Neural cell (in vitro differentiated cells): ENCODE measurements around the gene BICRA. TPM values are rescaled to one million over a fixed set of nuclear protein-coding genes. Genes with fewer than 3 reads are reported as not detected.

Experiments used
- H2AFZ ChIP-seq: fragments of 200-600, 300-800 bp; sonication (generic), shearing (Covaris generic); 2 replicates; pipeline ENCODE4 v1.6.0; 2014; ENCODE audit warnings: low read depth, mild to moderate bottlenecking, antibody characterized with exemption, low read length, moderate library complexity
- H3F3A ChIP-seq: fragments of 200-600 bp; shearing (Covaris generic); 2 replicates; pipeline ENCODE4 v1.6.1; 2016; ENCODE audit warnings: mild to moderate bottlenecking, moderate library complexity, mixed read lengths, antibody characterized with exemption, low read length; ENCODE audit not compliant: insufficient read depth, poor library complexity, severe bottlenecking
- H3K27ac ChIP-seq: fragments of 200-600, 300-800 bp; sonication (generic), shearing (Covaris generic); 2 replicates; pipeline ENCODE4 v1.5.1; 2014; ENCODE audit warnings: mild to moderate bottlenecking, low read length, moderate library complexity
- H3K27me3 ChIP-seq: fragments of 300-800, 200-600 bp; sonication (generic), shearing (Covaris generic); 2 replicates; pipeline ENCODE4 v1.6.0; 2014; ENCODE audit warnings: mild to moderate bottlenecking, low read depth, low read length, moderate library complexity; ENCODE audit not compliant: insufficient read depth
- H3K36me3 ChIP-seq: fragments of 300-800, 200-600 bp; sonication (generic), shearing (Covaris generic); 2 replicates; pipeline ENCODE4 v1.5.1; 2014; ENCODE audit warnings: mild to moderate bottlenecking, antibody characterized with exemption, low read length, moderate library complexity; ENCODE audit not compliant: insufficient read depth
- H3K4me2 ChIP-seq: fragments of 300-800, 200-600 bp; sonication (generic), shearing (Covaris generic); 2 replicates; pipeline ENCODE4 v1.6.0; 2014; ENCODE audit warnings: mild to moderate bottlenecking, low read length
- H3K4me3 ChIP-seq: fragments of 300-800, 200-600 bp; sonication (generic), shearing (Covaris generic); 2 replicates; pipeline ENCODE4 v1.5.1; 2014; ENCODE audit warnings: mild to moderate bottlenecking, low read length, moderate library complexity
- H3K79me2 ChIP-seq: fragments of 200-600 bp; shearing (Covaris generic); replicated peaks from 2 replicates; pipeline ENCODE4 v1.6.0; 2014; ENCODE audit warnings: mild to moderate bottlenecking, low read length, moderate library complexity; ENCODE audit not compliant: insufficient read depth
- H3K9ac ChIP-seq: fragments of 300-800, 200-600 bp; sonication (generic), shearing (Covaris generic); 2 replicates; pipeline ENCODE4 v1.6.1; 2016; ENCODE audit warnings: mild to moderate bottlenecking, low read length, mixed read lengths
- H3K9me2 ChIP-seq: fragments of 200-600 bp; shearing (Covaris generic); 2 replicates; pipeline ENCODE4 v1.6.1; 2016; ENCODE audit warnings: mild to moderate bottlenecking, low read length, mixed read lengths; ENCODE audit not compliant: insufficient read depth
- H3K9me3 ChIP-seq: fragments of 200-600, 300-800 bp; sonication (generic), shearing (Covaris generic); 2 replicates; pipeline ENCODE4 v1.6.1; 2016; ENCODE audit warnings: mild to moderate bottlenecking, mixed run types, low read length, moderate library complexity, mixed read lengths
- H4K20me1 ChIP-seq: fragments of 200-600 bp; shearing (Covaris generic); 2 replicates; pipeline ENCODE4 v1.6.1; 2016; ENCODE audit warnings: mild to moderate bottlenecking, mixed run types; ENCODE audit not compliant: insufficient read depth
- EP300 ChIP-seq: fragments of 450-650 bp; conservative IDR thresholded peaks from 2 replicates; pipeline ENCODE4 v1.6.1; 2014; ENCODE audit warnings: antibody characterized with exemption, mild to moderate bottlenecking, moderate library complexity; ENCODE audit not compliant: poor library complexity, severe bottlenecking
- EZH2 ChIP-seq: fragments of 200-600, 300-800 bp; shearing (Covaris generic), sonication (generic); IDR thresholded peaks from 2 replicates; pipeline ENCODE4 v1.6.1; 2014; ENCODE audit warnings: antibody characterized with exemption, low read length, borderline replicate concordance, mild to moderate bottlenecking; ENCODE audit not compliant: insufficient read depth, poor library complexity, severe bottlenecking
- MXI1 ChIP-seq: fragments of 450-650 bp; conservative IDR thresholded peaks from 2 replicates; pipeline ENCODE4 v1.6.1; 2014; ENCODE audit warnings: antibody characterized with exemption, mild to moderate bottlenecking; ENCODE audit not compliant: poor library complexity, severe bottlenecking
- POLR2AphosphoS5 ChIP-seq: IDR thresholded peaks from 2 replicates; pipeline ENCODE4 v1.6.1; 2012
- RAD21 ChIP-seq: fragments of 450-650 bp; conservative IDR thresholded peaks from 2 replicates; pipeline ENCODE4 v1.6.1; 2014; ENCODE audit warnings: antibody characterized with exemption, mild to moderate bottlenecking, moderate library complexity
- REST ChIP-seq: IDR thresholded peaks from 2 replicates; pipeline ENCODE4 v1.6.1; 2012; ENCODE audit warnings: borderline replicate concordance
- SMC3 ChIP-seq: fragments of 450-650 bp; conservative IDR thresholded peaks from 2 replicates; pipeline ENCODE4 v1.6.1; 2014; ENCODE audit warnings: antibody characterized with exemption, mild to moderate bottlenecking, moderate library complexity; ENCODE audit not compliant: poor library complexity
- TAF1 ChIP-seq: IDR thresholded peaks from 2 replicates; pipeline ENCODE4 v1.6.1; 2012; ENCODE audit warnings: low read depth
- polyA plus RNA-seq: library from polyadenylated mRNA; depleted of rRNA; stranded (reverse); fragments of >200 nt; gene quantifications from 2 replicates; pipeline ENCODE4 v1.2.3, GENCODE V29; 2014
- TF ChIP-seq, protein P1 (sequence below): fragments of 450-650 bp; IDR thresholded peaks from 2 replicates; pipeline ENCODE4 v1.5.1; 2014; ENCODE audit warnings: antibody characterized with exemption, mild to moderate bottlenecking, moderate library complexity; ENCODE audit not compliant: poor library complexity, severe bottlenecking

The BICRA gene
- polyA plus RNA-seq, 1 donor from 2014 or later, result 0.11 TPM

GRCh38 chr19:47711652-47712242, 102.8 kb downstream of the BICRA start (continued):
- no peak for TF ChIP-seq POLR2AphosphoS5

DNA sequence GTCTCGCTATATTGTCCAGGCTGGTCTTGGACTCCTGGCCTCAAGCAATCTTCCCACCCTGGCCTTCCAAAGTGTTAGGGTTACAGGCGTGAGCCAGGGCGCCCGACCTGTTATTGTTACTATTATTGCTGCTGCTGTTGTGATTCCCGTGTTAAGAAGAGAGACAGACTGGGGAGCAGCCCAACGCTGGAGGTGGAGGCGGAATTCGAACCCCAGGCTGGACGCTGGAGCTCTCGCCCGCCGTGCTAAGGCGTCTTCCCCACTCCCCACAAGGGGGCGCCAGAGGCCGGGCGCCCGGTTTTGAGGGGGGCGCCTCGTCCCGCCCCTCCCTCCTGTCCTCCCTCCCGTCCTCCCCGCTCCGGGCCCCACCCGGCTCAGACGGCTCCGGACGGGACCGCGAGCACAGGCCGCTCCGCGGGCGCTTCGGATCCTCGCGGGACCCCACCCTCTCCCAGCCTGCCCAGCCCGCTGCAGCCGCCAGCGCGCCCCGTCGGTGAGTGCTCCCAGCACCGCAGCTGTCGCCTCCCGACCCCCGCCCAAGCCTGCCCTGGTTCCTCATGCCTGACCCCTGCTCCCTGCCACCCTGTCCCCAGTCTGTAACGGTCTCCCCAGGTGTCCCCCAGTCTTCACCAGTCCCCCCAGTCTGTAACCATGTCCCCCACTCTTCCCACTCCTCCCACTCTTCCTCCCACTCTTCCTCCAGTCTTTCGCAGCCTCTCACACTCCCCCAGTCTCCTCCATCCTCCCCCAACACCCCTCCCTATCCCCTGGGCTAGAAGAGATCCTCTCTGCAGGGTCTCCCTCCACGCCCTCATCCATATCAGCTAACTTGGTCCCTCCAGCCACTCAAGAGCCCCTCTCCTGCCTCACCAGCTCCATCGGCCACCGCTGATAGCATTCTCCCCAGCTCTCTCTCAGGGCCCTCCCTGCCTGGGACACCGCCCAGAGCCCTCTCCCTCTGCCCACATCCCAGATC, 104.4 kb downstream of the BICRA start, which contains the start of gene EHD2:
Gene EHD2 (plus strand): TSS at position 377 of the 976 bp plus-strand sequence. CDS start 3,191 bp downstream, outside the sequence.
- Histone ChIP-seq H3K9ac (no peak within 1 kb of the TSS), H3K9me2 (no peaks in the 10 kb centered on the region), H3K79me2 (no peaks in the 10 kb centered on the region), H3K9me3 (no peaks in the 10 kb centered on the region), H3K27me3 (peaks cover 13% of the 10 kb centered on the region), H3K4me2 (no peak within 1 kb of the TSS), H3F3A (no peaks in the 10 kb centered on the region), H3K4me3 (no peak within 1 kb of the TSS), H3K36me3 (no peaks in the 10 kb centered on the region), H2AFZ (no peak within 1 kb of the TSS), H3K27ac (no peak within 1 kb of the TSS), H4K20me1 (no peaks in the 10 kb centered on the region)
- TF ChIP-seq, protein P1, sequence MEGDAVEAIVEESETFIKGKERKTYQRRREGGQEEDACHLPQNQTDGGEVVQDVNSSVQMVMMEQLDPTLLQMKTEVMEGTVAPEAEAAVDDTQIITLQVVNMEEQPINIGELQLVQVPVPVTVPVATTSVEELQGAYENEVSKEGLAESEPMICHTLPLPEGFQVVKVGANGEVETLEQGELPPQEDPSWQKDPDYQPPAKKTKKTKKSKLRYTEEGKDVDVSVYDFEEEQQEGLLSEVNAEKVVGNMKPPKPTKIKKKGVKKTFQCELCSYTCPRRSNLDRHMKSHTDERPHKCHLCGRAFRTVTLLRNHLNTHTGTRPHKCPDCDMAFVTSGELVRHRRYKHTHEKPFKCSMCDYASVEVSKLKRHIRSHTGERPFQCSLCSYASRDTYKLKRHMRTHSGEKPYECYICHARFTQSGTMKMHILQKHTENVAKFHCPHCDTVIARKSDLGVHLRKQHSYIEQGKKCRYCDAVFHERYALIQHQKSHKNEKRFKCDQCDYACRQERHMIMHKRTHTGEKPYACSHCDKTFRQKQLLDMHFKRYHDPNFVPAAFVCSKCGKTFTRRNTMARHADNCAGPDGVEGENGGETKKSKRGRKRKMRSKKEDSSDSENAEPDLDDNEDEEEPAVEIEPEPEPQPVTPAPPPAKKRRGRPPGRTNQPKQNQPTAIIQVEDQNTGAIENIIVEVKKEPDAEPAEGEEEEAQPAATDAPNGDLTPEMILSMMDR, result no peak
- TF ChIP-seq REST, result no peak
- no peak for TF ChIP-seq SMC3
- no peak for TF ChIP-seq TAF1
- TF ChIP-seq MXI1, result no peak
- TF ChIP-seq RAD21, result no peak

DNA sequence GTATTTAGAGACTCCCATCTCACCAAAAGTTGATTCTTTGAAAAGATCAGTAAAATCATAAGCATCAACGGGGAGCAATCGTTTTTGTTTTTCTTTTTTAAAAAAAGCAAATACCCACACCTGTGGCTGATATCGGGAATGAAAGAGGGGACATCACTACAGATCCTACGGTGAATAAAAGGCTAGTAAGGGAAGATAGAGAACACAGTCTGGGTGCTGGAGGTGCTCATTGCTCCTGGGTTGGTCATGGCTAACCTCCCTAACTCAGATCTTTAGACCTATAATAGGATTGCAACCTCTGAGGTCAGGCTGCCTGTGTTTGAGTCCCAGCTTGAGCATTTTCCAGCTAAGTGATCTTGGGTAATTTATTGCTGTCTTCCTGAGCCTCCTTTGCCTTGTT, 105.4 kb downstream of the BICRA start:
- H3K79me2 ChIP-seq, result no peaks in the 10 kb centered on the region
- H3K27me3 ChIP-seq, result peaks cover 13% of the 10 kb centered on the region
- H3K27ac ChIP-seq, result no peak overlapping the region
- no peaks in the 10 kb centered on the region for H4K20me1 ChIP-seq
- no peaks in the 10 kb centered on the region for H3K9me2 ChIP-seq
- H2AFZ ChIP-seq, result no peak overlapping the region
- TF ChIP-seq SMC3, result no peak
- TF ChIP-seq RAD21, result no peak
- TF ChIP-seq EZH2, result no peak
- no peak for TF ChIP-seq REST
- no peak for TF ChIP-seq POLR2AphosphoS5
- TF ChIP-seq, protein P1, result no peak
- no peak for TF ChIP-seq TAF1
- TF ChIP-seq MXI1, result no peak
- TF ChIP-seq EP300, result no peak
- no peak overlapping the region for H3K9ac ChIP-seq
- H3K36me3 ChIP-seq, result no peaks in the 10 kb centered on the region
- H3K4me2 ChIP-seq, result no peak overlapping the region
- no peaks in the 10 kb centered on the region for H3K9me3 ChIP-seq
- no peaks in the 10 kb centered on the region for H3F3A ChIP-seq
- H3K4me3 ChIP-seq, result no peak overlapping the region
